RPMI7951 (cell line): ENCODE results near the gene CXCR5. TPM values are rescaled to one million over a fixed set of nuclear protein-coding genes. Genes with fewer than 3 reads are reported as not detected.

Source experiments
- DNase-seq: peaks from one replicate; pipeline ENCODE4 v3.0.0-alpha.2; 2012; ENCODE audit warnings: low read depth
- total RNA-seq: library from RNA; depleted of rRNA; stranded (reverse); fragments of >200 nt; shearing (Covaris generic); gene quantifications from 2 replicates; pipeline ENCODE4 v1.2.3, GENCODE V29; 2014

Gene CXCR5
- total RNA-seq, 1 experiment from 2014 or later: not detected

GRCh38 chr11:118876286-118876685 is 7.4 kb upstream of the CXCR5 start:
- no peak for DNase-seq

- no peak for DNase-seq
These were observed 6.1 kb upstream of the CXCR5 start for GRCh38 chr11:118877487-118878162.

GRCh38 chr11:118878163-118878563 is 5.5 kb upstream of the CXCR5 start:
- no peak for DNase-seq

- no peak for DNase-seq
These were observed 2.5 kb upstream of the CXCR5 start for GRCh38 chr11:118881228-118881627.

- DNase-seq: peak; percentile 30
These were observed 1.2 kb upstream of the CXCR5 start for GRCh38 chr11:118882491-118882890.

- DNase-seq: no peak
These were observed 706 bp upstream of the CXCR5 start for GRCh38 chr11:118883004-118883367.

- no peak for DNase-seq
These were observed 1.2 kb downstream of the CXCR5 start for GRCh38 chr11:118884875-118885274.

- no peak for DNase-seq
These were observed 1.6 kb downstream of the CXCR5 start for GRCh38 chr11:118885319-118885718.

GRCh38 chr11:118885831-118886565 is 2.3 kb downstream of the CXCR5 start:
- no peak for DNase-seq

GRCh38 chr11:118886681-118887111 is 3.0 kb downstream of the CXCR5 start:
- DNase-seq: no peak

GRCh38 chr11:118887206-118887605 is 3.5 kb downstream of the CXCR5 start:
- no peak for DNase-seq

- DNase-seq: no peak
These were observed 4.7 kb downstream of the CXCR5 start for GRCh38 chr11:118888398-118888797.

GRCh38 chr11:118889797-118890196 is 6.1 kb downstream of the CXCR5 start:
- DNase-seq: peak; percentile 66

GRCh38 chr11:118892514-118892913 is 8.8 kb downstream of the CXCR5 start:
- DNase-seq: no peak

GRCh38 chr11:118892964-118893363 is 9.3 kb downstream of the CXCR5 start:
- no peak for DNase-seq

- no peak for DNase-seq
These were observed 10.0 kb downstream of the CXCR5 start for GRCh38 chr11:118893662-118894061.

- DNase-seq: no peak
These were observed 10.5 kb downstream of the CXCR5 start for GRCh38 chr11:118894192-118894591.

- DNase-seq: no peak
These were observed 11.7 kb downstream of the CXCR5 start for GRCh38 chr11:118895093-118896039.

- DNase-seq: no peak
These were observed 12.8 kb downstream of the CXCR5 start for GRCh38 chr11:118896472-118896913.

GRCh38 chr11:118896921-118897591 is 13.4 kb downstream of the CXCR5 start:
- DNase-seq: no peak

GRCh38 chr11:118897721-118898310 is 14.1 kb downstream of the CXCR5 start:
- no peak for DNase-seq
